CD14-positive monocyte (primary cell): Measurements from ENCODE around the gene BAZ1A. TPM values are rescaled to one million over a fixed set of nuclear protein-coding genes. Genes with fewer than 3 reads are reported as not detected.

ENCODE experiments used
- DNase-seq, 3 donors: peaks; one replicate each; pipeline ENCODE4 v3.0.0-alpha.2; 2011 to 2022
- H2AFZ ChIP-seq: 2 replicates; pipeline ENCODE4 v1.6.0; 2012; ENCODE audit warnings: mild to moderate bottlenecking, low read depth, low read length, inconsistent platforms; ENCODE audit not compliant: insufficient read depth, poor library complexity, severe bottlenecking
- H3K27ac ChIP-seq, 2 donors: 1 replicate in 1 of 2; 2 replicates in 1 of 2; pipeline ENCODE4 v1.5.1; 2012 to 2013; ENCODE audit warnings: low read length in 2 of 2, control low read depth in 1 of 2, inconsistent platforms in 1 of 2, low read depth in 1 of 2, mild to moderate bottlenecking in 1 of 2
- H3K27me3 ChIP-seq, 2 donors: one replicate each; pipeline versions ENCODE4 v1.6.0 to v1.6.1; 2011 to 2013; ENCODE audit warnings: low read length in 2 of 2; ENCODE audit not compliant: control insufficient read depth in 2 of 2, insufficient read depth in 2 of 2
- H3K36me3 ChIP-seq, 2 donors: replicated peaks in 1 of 2; 1 replicate in 1 of 2; 2 replicates in 1 of 2; pipeline versions ENCODE4 v1.5.1 to v1.6.1; 2012 to 2013; ENCODE audit warnings: low read length in 2 of 2, control low read depth in 1 of 2, inconsistent platforms in 1 of 2, mild to moderate bottlenecking in 1 of 2; ENCODE audit not compliant: insufficient read depth in 2 of 2, control insufficient read depth in 1 of 2
- H3K4me1 ChIP-seq, 2 donors: 1 replicate in 1 of 2; 2 replicates in 1 of 2; pipeline versions ENCODE4 v1.5.1 to v1.6.1; 2012 to 2013; ENCODE audit warnings: low read length in 2 of 2, control low read depth in 1 of 2, inconsistent platforms in 1 of 2, mild to moderate bottlenecking in 1 of 2, moderate library complexity in 1 of 2; ENCODE audit not compliant: insufficient read depth in 2 of 2, control insufficient read depth in 1 of 2
- H3K4me2 ChIP-seq: replicated peaks from 2 replicates; pipeline ENCODE3; 2012; ENCODE audit warnings: low read length, moderate library complexity, mild to moderate bottlenecking; ENCODE audit not compliant: poor library complexity, severe bottlenecking; ENCODE audit errors: extremely low read depth
- H3K4me3 ChIP-seq, 3 experiments: fragments of 200-600 bp in 1 of 3; sonication (generic) in 1 of 3; replicated peaks in 1 of 3; 1 replicate in 2 of 3; 2 replicates in 1 of 3; pipeline ENCODE4 v1.5.1; 2011 to 2013; ENCODE audit warnings: low read length in 3 of 3, mild to moderate bottlenecking in 3 of 3, control low read depth in 2 of 3, low read depth in 2 of 3, inconsistent platforms in 1 of 3, moderate library complexity in 1 of 3
- H3K79me2 ChIP-seq: 2 replicates; pipeline ENCODE4 v1.6.0; 2012; ENCODE audit warnings: mild to moderate bottlenecking, control low read depth, inconsistent platforms, low read length, moderate library complexity; ENCODE audit not compliant: insufficient read depth
- H3K9ac ChIP-seq: 2 replicates; pipeline ENCODE4 v1.6.0; 2017; ENCODE audit warnings: low read length, mild to moderate bottlenecking; ENCODE audit not compliant: insufficient read depth, poor library complexity, severe bottlenecking
- H3K9me3 ChIP-seq, 2 donors: replicated peaks in 1 of 2; 1 replicate in 1 of 2; 2 replicates in 1 of 2; pipeline versions ENCODE4 v1.5.1 to v1.6.1; 2012 to 2013; ENCODE audit warnings: low read length in 2 of 2, control low read depth in 1 of 2; ENCODE audit not compliant: control insufficient read depth in 1 of 2, insufficient read depth in 1 of 2
- H4K20me1 ChIP-seq: 2 replicates; pipeline ENCODE4 v1.6.0; 2012; ENCODE audit warnings: mild to moderate bottlenecking, low read length, control low read depth, moderate library complexity; ENCODE audit not compliant: insufficient read depth
- H3K27ac Mint-ChIP-seq, 7 donors: one replicate each; pipeline ENCODE4 v1.8.0; 2020; ENCODE audit warnings: mild to moderate bottlenecking in 7 of 7, mixed read lengths in 7 of 7, moderate library complexity in 6 of 7, inconsistent platforms in 2 of 7
- H3K27me3 Mint-ChIP-seq, 3 donors: one replicate each; pipeline ENCODE4 v1.8.0; 2021 to 2022; ENCODE audit warnings: low read depth in 3 of 3, mild to moderate bottlenecking in 3 of 3, mixed read lengths in 3 of 3, moderate library complexity in 3 of 3, inconsistent platforms in 1 of 3
- H3K36me3 Mint-ChIP-seq, 2 donors: one replicate each; pipeline ENCODE4 v1.8.0; 2020; ENCODE audit warnings: mixed read lengths in 2 of 2, inconsistent platforms in 1 of 2, mild to moderate bottlenecking in 1 of 2
- H3K4me1 Mint-ChIP-seq: one replicate; pipeline ENCODE4 v1.8.0; 2020; ENCODE audit warnings: mild to moderate bottlenecking, mixed read lengths
- H3K4me3 Mint-ChIP-seq, 2 donors: one replicate each; pipeline ENCODE4 v1.8.0; 2020; ENCODE audit warnings: mild to moderate bottlenecking in 2 of 2, mixed read lengths in 2 of 2, moderate library complexity in 1 of 2
- H3K9me3 Mint-ChIP-seq, 7 donors: one replicate each; pipeline ENCODE4 v1.8.0; 2020 to 2022; ENCODE audit warnings: mixed read lengths in 7 of 7, mild to moderate bottlenecking in 6 of 7, moderate library complexity in 6 of 7, inconsistent platforms in 2 of 7
- CTCF ChIP-seq: fragments of 200-600 bp; IDR thresholded peaks from one replicate; pipeline ENCODE4 v1.8.0; 2022; ENCODE audit warnings: antibody characterized with exemption, mild to moderate bottlenecking
- WGBS: methylation state at CpG from one replicate; pipeline ENCODE4 v1.1.5; 2013; ENCODE audit warnings: missing lambda C conversion rate; ENCODE audit not compliant: insufficient coverage; 5-methylcytosine and 5-hydroxymethylcytosine counted together
- intact Hi-C, 2 donors: fragments of 100-400 bp; cut with micrococcal nuclease; formaldehyde crosslinking; loops; one replicate each; pipeline versions ENCODE4 v1.15.0 to v1.15.1; 2023
- polyA plus RNA-seq, 3 donors: library from polyadenylated mRNA; depleted of rRNA in 1 of 3; unstranded in 2 of 3; stranded (reverse) in 1 of 3; fragments of 300-500 nt in 2 of 3; fragments of >200 nt in 1 of 3; fragmentation: Illumina TruSeq in 2 of 3; gene quantifications; 1 replicate in 2 of 3; 2 replicates in 1 of 3; pipeline ENCODE4 v1.2.3, GENCODE V29; 2012 to 2021

Gene BAZ1A
- polyA plus RNA-seq, 3 donors, result 7.3 to 25.5 (median 12.7) TPM

GRCh38 chr14:34782031-34782430, 93.1 kb downstream of the BAZ1A start:
- intact Hi-C loops, result loop anchor here in 1 of 2 donors (10.0 kb wide), 1 partner anchor 313 kb away; no protein-coding TSS in a partner anchor
- no peak overlapping the region for H3K27ac Mint-ChIP-seq
- peaks cover 1% of the 10 kb centered on the region for H3K4me1 Mint-ChIP-seq

GRCh38 chr14:34781242-34781641, 93.9 kb downstream of the BAZ1A start:
- Mint-ChIP-seq H3K36me3 (peaks cover 67 to 85% of the 10 kb centered on the region in 2 donors), H3K4me1 (peaks cover 1% of the 10 kb centered on the region), H3K9me3 (no peaks in the 10 kb centered on the region), H3K27me3 (no peaks in the 10 kb centered on the region), H3K4me3 (no peak overlapping the region), H3K27ac (peak overlapping the region in 5 of 7 donors; percentile 4 to 71 (median 8))
- Histone ChIP-seq H3K9ac (no peak overlapping the region), H2AFZ (no peak overlapping the region), H4K20me1 (peaks cover 21% of the 10 kb centered on the region), H3K79me2 (no peaks in the 10 kb centered on the region), H3K36me3 (peaks cover 85 to 98% of the 10 kb centered on the region in 2 donors), H3K27me3 (no peaks in the 10 kb centered on the region), H3K4me1 (no peaks in the 10 kb centered on the region), H3K4me3 (no peak overlapping the region), H3K4me2 (no peak overlapping the region), H3K27ac (peak overlapping the region in 1 of 2 donors; percentile 26), H3K9me3 (no peaks in the 10 kb centered on the region)
- WGBS, result no CpG with 5 or more reads among the region's 1 CpG
- DNase-seq, result peak; percentile 2 to 79 (median 10)
- intact Hi-C loops, result loop anchor here in 1 of 2 donors (10.0 kb wide), 1 partner anchor 314 kb away; no protein-coding TSS in a partner anchor
- TF ChIP-seq CTCF, result no peak

More at GRCh38 chr14:34782031-34782430, 93.1 kb downstream of the BAZ1A start:
- DNase-seq, result no peak
- H3K27me3 ChIP-seq, result no peaks in the 10 kb centered on the region
- no peak overlapping the region for H3K4me2 ChIP-seq
- H3K27ac ChIP-seq, result no peak overlapping the region
- Mint-ChIP-seq H3K9me3 (no peaks in the 10 kb centered on the region), H3K4me3 (no peak overlapping the region), H3K27me3 (peaks cover 0 to 1% (median 0%) of the 10 kb centered on the region in 3 donors), H3K36me3 (peaks cover 66 to 85% of the 10 kb centered on the region in 2 donors)
- no peaks in the 10 kb centered on the region for H3K4me1 ChIP-seq
- H3K9me3 ChIP-seq, result no peaks in the 10 kb centered on the region
- H3K4me3 ChIP-seq, result no peak overlapping the region
- no CpG with 5 or more reads among the region's 2 CpGs for WGBS
- no peak overlapping the region for H3K9ac ChIP-seq
- no peak for TF ChIP-seq CTCF
- peaks cover 79 to 95% of the 10 kb centered on the region in 2 donors for H3K36me3 ChIP-seq
- H3K79me2 ChIP-seq, result no peaks in the 10 kb centered on the region
- H4K20me1 ChIP-seq, result peaks cover 15% of the 10 kb centered on the region
- no peak overlapping the region for H2AFZ ChIP-seq
